HCT116 (cell line): ENCODE results near the gene APOL4. TPM values are rescaled to one million over a fixed set of nuclear protein-coding genes. Genes with fewer than 3 reads are reported as not detected.

ENCODE experiments used
- ATAC-seq: fragments of 200-7000 bp; cut with Tn5 transposase; 2 replicates; pipeline ENCODE4 v1.9.1; 2020; ENCODE audit warnings: mild to moderate bottlenecking, moderate library complexity
- BruUV-seq: library from RNA; stranded (reverse); fragments of 400-500 nt; replicated peaks from 2 replicates; lab custom pipeline; 2021; lab: Mats Ljungman, UMichigan
- CTCF ChIA-PET: fragments of 300-600 bp; sonication (Branson Sonifier 250); formaldehyde crosslinking; loops from one replicate; lab custom pipeline; 2021; ENCODE audit warnings: antibody characterized with exemption; lab: Charles Lee
- POLR2A ChIA-PET: fragments of 300-600, 350-600 bp; sonication (Branson Sonifier 250); formaldehyde crosslinking; loops from one replicate; lab custom pipeline; 2021; ENCODE audit warnings: antibody characterized with exemption; lab: Charles Lee
- RAD21 ChIA-PET, 2 experiments: fragments of 300-600 bp; sonication (Branson Sonifier 250); formaldehyde crosslinking; loops; one replicate each; lab custom pipeline; 2023; ENCODE audit warnings: low total read pairs in 2 of 2; ENCODE audit not compliant: uncharacterized antibody in 2 of 2, unreplicated experiment in 2 of 2, low non-redundant PET in 1 of 2; lab: Charles Lee
- DNase-seq: peaks from one replicate; pipeline ENCODE4 v3.0.0-alpha.2; 2010; ENCODE audit warnings: low read depth, low spot score
- H2AFZ ChIP-seq: fragments of 200-600 bp; shearing (Covaris generic), sonication (generic); 2 replicates; pipeline ENCODE4 v1.6.1; 2017; ENCODE audit warnings: low read depth, mixed run types, mixed read lengths, antibody characterized with exemption, low read length; ENCODE audit not compliant: poor library complexity, severe bottlenecking
- H3K27ac ChIP-seq: 2 replicates; pipeline ENCODE4 v1.5.1; 2012; ENCODE audit warnings: low read depth, low read length
- H3K27me3 ChIP-seq: fragments of 200-600 bp; sonication (generic); 2 replicates; pipeline ENCODE4 v1.6.1; 2016; ENCODE audit warnings: mixed run types, low read length, mixed read lengths; ENCODE audit not compliant: insufficient read depth
- H3K36me3 ChIP-seq, 2 experiments: fragments of 200-500 bp in 1 of 2; fragments of 200-600 bp in 1 of 2; sonication (Bioruptor generic) in 1 of 2; sonication (generic) in 1 of 2; 2 replicates each; pipeline versions ENCODE4 v1.5.1 to v1.6.1; 2014 to 2016; ENCODE audit warnings: low read length in 2 of 2, inconsistent platforms in 1 of 2, mixed read lengths in 1 of 2, mixed run types in 1 of 2; ENCODE audit not compliant: insufficient read depth in 2 of 2, control insufficient read depth in 1 of 2
- H3K4me1 ChIP-seq, 2 experiments: fragments of 200-600 bp in 1 of 2; sonication (generic) in 1 of 2; 2 replicates each; pipeline versions ENCODE4 v1.5.1 to v1.6.1; 2012 to 2017; ENCODE audit warnings: low read length in 2 of 2, inconsistent platforms in 1 of 2, mild to moderate bottlenecking in 1 of 2, mixed read lengths in 1 of 2, mixed run types in 1 of 2, moderate library complexity in 1 of 2; ENCODE audit not compliant: insufficient read depth in 2 of 2, control insufficient read depth in 1 of 2
- H3K4me2 ChIP-seq: fragments of 200-600 bp; sonication (generic); 2 replicates; pipeline ENCODE4 v1.6.1; 2017; ENCODE audit warnings: mixed run types, low read length, mixed read lengths
- H3K4me3 ChIP-seq, 2 experiments: fragments of 200-600 bp in 1 of 2; sonication (generic) in 1 of 2; replicated peaks in 1 of 2; 2 replicates each; pipeline ENCODE4 v1.5.1; 2011 to 2016; ENCODE audit warnings: low read length in 2 of 2, control low read depth in 1 of 2, low read depth in 1 of 2, mild to moderate bottlenecking in 1 of 2, mixed read lengths in 1 of 2, mixed run types in 1 of 2
- H3K79me2 ChIP-seq: fragments of 200-600 bp; sonication (generic); 2 replicates; pipeline ENCODE4 v1.6.1; 2017; ENCODE audit warnings: mild to moderate bottlenecking, mixed run types, low read length, moderate library complexity, mixed read lengths; ENCODE audit not compliant: insufficient read depth
- H3K9ac ChIP-seq: fragments of 200-600 bp; sonication (generic); 2 replicates; pipeline ENCODE4 v1.6.1; 2016; ENCODE audit warnings: low read length, mixed read lengths
- H3K9me2 ChIP-seq: fragments of 200-600 bp; sonication (generic), shearing (Covaris generic); 2 replicates; pipeline ENCODE4 v1.6.1; 2017; ENCODE audit warnings: mixed run types, mild to moderate bottlenecking, moderate library complexity; ENCODE audit not compliant: insufficient read depth
- H3K9me3 ChIP-seq, 2 experiments: fragments of 200-500 bp in 1 of 2; fragments of 200-600 bp in 1 of 2; sonication (Bioruptor generic) in 1 of 2; sonication (generic) in 1 of 2; 2 replicates each; pipeline ENCODE4 v1.6.1; 2014 to 2017; ENCODE audit warnings: low read length in 2 of 2, mixed read lengths in 2 of 2, inconsistent platforms in 1 of 2, low read depth in 1 of 2, mild to moderate bottlenecking in 1 of 2, mixed run types in 1 of 2, moderate library complexity in 1 of 2; ENCODE audit not compliant: control insufficient read depth in 1 of 2, insufficient read depth in 1 of 2
- H4K20me1 ChIP-seq: fragments of 200-600 bp; sonication (generic), shearing (Covaris generic); 2 replicates; pipeline ENCODE4 v1.6.1; 2017; ENCODE audit warnings: mixed run types, mild to moderate bottlenecking, moderate library complexity; ENCODE audit not compliant: insufficient read depth
- EGR1 ChIP-seq: IDR thresholded peaks from 2 replicates; pipeline ENCODE4 v1.6.1; 2012; ENCODE audit warnings: low read depth
- EZH2phosphoT487 ChIP-seq: fragments of 200-600 bp; IDR thresholded peaks from 2 replicates; pipeline ENCODE4 v1.6.1; 2018; ENCODE audit warnings: antibody characterized with exemption, borderline replicate concordance
- JUND ChIP-seq: IDR thresholded peaks from 2 replicates; pipeline ENCODE4 v1.6.1; 2012
- POLR2AphosphoS5 ChIP-seq: IDR thresholded peaks from 2 replicates; pipeline ENCODE4 v1.6.1; 2011; ENCODE audit warnings: mild to moderate bottlenecking, low read depth, low read length, moderate library complexity
- RAD21 ChIP-seq: IDR thresholded peaks from 2 replicates; pipeline ENCODE4 v1.6.1; 2012; ENCODE audit warnings: low read depth, mild to moderate bottlenecking
- REST ChIP-seq: IDR thresholded peaks from 2 replicates; pipeline ENCODE4 v1.6.1; 2012; ENCODE audit warnings: low read depth
- SIN3A ChIP-seq: IDR thresholded peaks from 2 replicates; pipeline ENCODE4 v1.6.1; 2012; ENCODE audit warnings: low read depth
- TCF7L2 ChIP-seq: IDR thresholded peaks from 2 replicates; pipeline ENCODE4 v1.7.0; 2011; ENCODE audit warnings: borderline replicate concordance, inconsistent platforms; ENCODE audit not compliant: insufficient read depth, insufficient read length; ENCODE audit errors: extremely low read depth
- intact Hi-C: fragments of 100-400 bp; cut with micrococcal nuclease; formaldehyde crosslinking; loops from 2 replicates; pipeline ENCODE4 v1.10.0; 2022
- total RNA-seq: library from RNA; stranded (reverse); gene quantifications from one replicate; pipeline ENCODE4 v1.2.1, GENCODE V29; 2021; ENCODE audit not compliant: unreplicated experiment

Gene APOL4
- total RNA-seq, 1 experiment from 2014 or later: not detected

GRCh38 chr22:36143956-36144355 is 57.7 kb downstream of the APOL4 start:
- H3K27ac ChIP-seq: no peak overlapping the region
- TF ChIP-seq RAD21: no peak
- no peak for TF ChIP-seq SIN3A
- no peak for TF ChIP-seq JUND
- TF ChIP-seq POLR2AphosphoS5: no peak
- TF ChIP-seq REST: no peak
- TF ChIP-seq EGR1: no peak
- TF ChIP-seq TCF7L2: no peak
- TF ChIP-seq EZH2phosphoT487: no peak
- H2AFZ ChIP-seq: no peak overlapping the region
- no peaks in the 10 kb centered on the region for H3K4me1 ChIP-seq
- H3K79me2 ChIP-seq: no peaks in the 10 kb centered on the region
- no peaks in the 10 kb centered on the region for H3K9me3 ChIP-seq
- H3K9me2 ChIP-seq: no peaks in the 10 kb centered on the region
- CTCF ChIA-PET: interaction anchor here (1.4 to 2.1 kb wide), 2 partner anchors 34 to 343 kb away, joined by 3 to 8 read pairs; no protein-coding TSS in a partner anchor
- no peaks in the 10 kb centered on the region for H3K36me3 ChIP-seq
- H3K4me2 ChIP-seq: no peak overlapping the region
- no peak overlapping the region for H3K4me3 ChIP-seq
- ATAC-seq: no peak
- POLR2A ChIA-PET: no interaction called here
- no TSS peak for BruUV-seq
- no peak overlapping the region for H3K9ac ChIP-seq
- RAD21 ChIA-PET: no interaction called here
- intact Hi-C loops: loop anchor here (10.0 kb wide), 1 partner anchor 81 kb away; no protein-coding TSS in a partner anchor
- no peak for DNase-seq
- peaks cover 14% of the 10 kb centered on the region; the same call in 1 of the 2 replicates for H3K27me3 ChIP-seq
- no peaks in the 10 kb centered on the region for H4K20me1 ChIP-seq
